ENCODE data around the gene TLCD5. TPM values are rescaled to one million over a fixed set of nuclear protein-coding genes. Genes with fewer than 3 reads are reported as not detected.

Gene TLCD5
- total RNA-seq, 1 experiment from 2014 or later: 7.3 TPM

DNA sequence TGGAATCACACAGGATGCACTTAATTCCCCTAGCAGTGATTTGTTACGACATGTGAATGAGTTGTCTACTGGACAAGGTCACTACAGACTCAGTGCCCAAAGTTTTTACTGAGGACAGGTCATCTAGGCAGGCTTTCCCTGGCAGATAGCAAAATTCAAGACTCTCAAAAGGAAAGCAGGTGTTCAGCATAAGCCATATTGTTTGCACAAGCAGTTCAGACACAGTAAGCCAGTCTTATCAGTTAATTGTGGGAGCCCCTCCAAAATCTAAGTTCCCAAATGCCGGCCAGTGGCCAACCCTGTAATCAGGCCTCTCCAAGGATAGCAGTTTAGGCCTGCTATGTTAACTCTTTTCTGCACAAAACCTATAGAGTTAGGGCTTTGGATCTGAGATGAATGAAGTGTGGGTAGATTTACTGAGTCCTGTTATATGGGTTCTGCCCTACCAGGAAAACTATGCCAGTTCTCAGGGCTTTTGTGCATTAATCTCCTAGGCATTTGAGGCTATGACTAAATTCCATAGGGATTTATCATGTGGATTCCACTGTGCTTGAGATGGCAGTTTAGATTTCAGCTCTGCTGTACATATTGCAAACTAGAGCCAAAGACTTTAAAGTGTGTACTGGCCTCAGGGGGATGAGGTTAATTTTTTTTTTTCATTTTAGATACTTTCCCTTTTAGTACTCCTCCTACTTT is 6.3 kb downstream of the TLCD5 start:
- peaks cover 36% of the 10 kb centered on the region for H3K36me3 ChIP-seq

DNA sequence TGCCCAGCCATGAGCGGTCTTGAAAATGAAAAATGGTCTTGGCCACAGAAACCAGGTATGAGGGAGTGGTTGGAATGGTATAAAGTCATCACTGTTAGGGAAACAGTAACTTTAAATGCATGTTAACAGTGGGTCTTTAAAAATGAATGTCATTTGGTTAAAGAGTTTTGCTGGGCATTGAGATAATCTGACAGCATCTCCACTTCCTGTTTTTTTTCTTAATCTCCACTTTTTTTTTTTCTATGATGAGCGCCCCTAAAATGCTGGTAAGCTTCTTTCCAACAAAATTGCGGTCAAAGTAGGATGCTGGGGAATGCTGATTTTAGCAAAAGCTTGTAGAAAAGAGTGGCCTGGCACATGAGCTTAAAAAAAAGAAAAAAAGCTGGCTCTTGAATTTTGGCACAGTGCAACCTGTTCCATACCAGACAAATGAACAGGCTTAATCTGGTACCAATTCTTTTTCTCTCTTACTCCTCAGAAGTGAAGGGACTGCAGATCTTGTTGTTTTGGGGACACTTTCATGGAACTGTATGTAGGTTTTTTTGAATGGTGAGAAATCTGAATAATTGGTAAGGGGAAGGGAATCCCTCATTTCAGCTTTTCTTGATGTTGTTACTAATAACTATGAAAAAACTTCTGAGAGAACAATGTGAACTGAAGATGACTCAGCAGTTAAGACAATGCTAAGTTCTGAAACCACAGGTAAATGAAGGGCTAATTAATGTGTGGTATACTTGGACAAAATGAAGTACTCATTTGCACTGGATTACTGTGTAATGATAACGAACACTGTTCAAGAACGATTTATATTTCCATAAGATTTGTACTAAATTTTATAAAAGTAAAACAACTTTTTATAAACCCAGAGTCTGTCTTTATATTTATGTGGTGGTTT is 8.0 kb downstream of the TLCD5 start:
- peak; percentile 11 for DNase-seq
- no peaks in the 10 kb centered on the region for H3K27me3 ChIP-seq

More for the DNA sequence above, 6.3 kb downstream of the TLCD5 start:
- DNase-seq: peak; percentile 47
- Histone ChIP-seq H3K27me3 (no peaks in the 10 kb centered on the region), H3K4me3 (no peak overlapping the region), H3K9me3 (no peaks in the 10 kb centered on the region)

DNA sequence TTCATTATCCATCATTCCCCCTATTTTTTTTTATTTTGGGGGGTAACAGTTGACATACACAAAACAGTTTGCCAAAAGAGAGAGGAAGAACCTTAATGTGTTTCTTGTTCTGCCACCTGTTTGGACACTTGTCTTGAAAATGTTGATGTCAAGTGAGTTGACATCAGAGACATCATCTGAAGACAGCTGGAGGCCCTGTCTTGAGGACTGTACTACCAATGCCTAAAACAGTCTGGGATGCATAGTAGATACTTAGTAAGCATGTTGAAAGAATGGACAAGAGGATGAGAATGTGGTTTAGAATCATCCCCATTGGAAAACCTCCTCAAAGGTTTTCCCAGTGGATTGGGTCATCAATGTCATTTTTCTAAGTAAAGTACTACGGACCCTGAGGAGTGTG is 8.7 kb downstream of the TLCD5 start:
- H3K36me3 ChIP-seq: peaks cover 23% of the 10 kb centered on the region
- DNase-seq: no peak
- no peak overlapping the region for H3K4me3 ChIP-seq
- no peaks in the 10 kb centered on the region for H3K9me3 ChIP-seq
- no peaks in the 10 kb centered on the region for H3K27me3 ChIP-seq

More for the DNA sequence above, 8.0 kb downstream of the TLCD5 start:
- Histone ChIP-seq H3K4me3 (no peak overlapping the region), H3K9me3 (no peaks in the 10 kb centered on the region), H3K36me3 (peaks cover 26% of the 10 kb centered on the region)

DNA sequence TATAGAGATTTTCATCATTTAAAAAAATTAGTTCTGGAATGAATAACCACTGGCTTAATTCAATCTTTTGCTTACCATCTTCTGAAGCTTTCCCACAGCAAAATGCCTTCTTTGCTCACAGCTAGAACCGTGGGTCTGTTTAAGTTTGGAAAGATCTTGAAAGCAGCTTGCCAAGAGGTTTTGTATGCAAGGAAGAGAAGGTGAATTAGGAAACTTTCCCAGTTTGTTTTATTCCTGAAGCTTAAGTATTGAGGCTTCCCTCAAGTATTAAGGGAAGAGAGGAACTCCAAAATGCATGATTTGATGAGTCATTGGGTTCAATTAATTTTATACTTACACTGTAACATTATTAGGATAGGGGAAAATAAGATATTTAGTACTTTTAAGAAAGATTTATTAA is 9.2 kb downstream of the TLCD5 start:
- DNase-seq: no peak
- Histone ChIP-seq H3K27me3 (no peaks in the 10 kb centered on the region), H3K9me3 (no peaks in the 10 kb centered on the region), H3K36me3 (peaks cover 20% of the 10 kb centered on the region), H3K4me3 (no peak overlapping the region)

DNA sequence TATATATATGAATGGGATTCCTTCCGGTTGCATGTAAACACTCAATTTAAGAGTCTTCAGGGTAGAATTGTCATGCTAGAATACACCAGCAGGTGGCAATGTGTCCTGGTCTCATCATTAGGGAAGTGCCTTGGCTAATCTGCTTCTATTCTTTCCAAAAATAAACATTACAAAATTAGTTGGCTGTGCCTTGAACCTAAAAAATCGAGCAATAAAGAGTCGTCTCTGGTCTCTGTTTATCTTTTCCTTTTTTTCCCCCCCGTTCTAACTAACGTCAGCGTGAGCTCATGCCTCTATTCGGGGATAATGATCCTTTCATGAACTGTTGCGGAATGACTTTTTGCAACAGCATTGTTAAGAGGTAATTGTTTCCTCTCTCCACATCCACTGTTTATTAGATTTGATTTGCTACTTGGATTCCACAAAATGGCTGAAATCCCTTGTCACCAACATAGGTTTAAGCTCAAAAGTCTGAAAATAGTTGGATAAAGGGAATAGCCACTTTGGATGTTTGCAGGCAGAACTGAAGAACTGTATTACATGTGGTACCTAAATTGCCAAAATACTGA is 9.9 kb downstream of the TLCD5 start:
- peak overlapping the region; percentile 77 for H3K4me3 ChIP-seq
- peaks cover 14% of the 10 kb centered on the region for H3K36me3 ChIP-seq

DNA sequence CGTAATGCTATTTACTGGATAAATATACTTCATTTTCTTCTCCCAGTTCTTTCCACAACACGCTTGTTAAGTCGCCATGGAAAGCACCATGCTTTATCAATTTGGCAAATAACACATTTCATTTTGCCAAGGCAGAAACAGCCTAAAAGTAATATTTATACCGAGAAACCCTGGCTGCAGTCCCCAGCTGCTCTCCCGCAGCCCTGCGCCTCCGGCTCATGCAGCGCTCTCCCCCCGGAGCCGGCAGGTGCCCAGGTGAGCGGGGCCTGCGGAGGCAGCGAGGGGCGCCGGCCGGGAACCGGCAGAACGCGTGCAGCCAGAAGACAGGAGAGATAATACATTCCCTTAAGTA is 10.4 kb downstream of the TLCD5 start:
- Histone ChIP-seq H3K9me3 (no peaks in the 10 kb centered on the region), H3K36me3 (peaks cover 8% of the 10 kb centered on the region)
- DNase-seq: no peak

More for the DNA sequence above, 9.9 kb downstream of the TLCD5 start:
- no peaks in the 10 kb centered on the region for H3K27me3 ChIP-seq
- DNase-seq: peak; percentile 48
- H3K9me3 ChIP-seq: no peaks in the 10 kb centered on the region

DNA sequence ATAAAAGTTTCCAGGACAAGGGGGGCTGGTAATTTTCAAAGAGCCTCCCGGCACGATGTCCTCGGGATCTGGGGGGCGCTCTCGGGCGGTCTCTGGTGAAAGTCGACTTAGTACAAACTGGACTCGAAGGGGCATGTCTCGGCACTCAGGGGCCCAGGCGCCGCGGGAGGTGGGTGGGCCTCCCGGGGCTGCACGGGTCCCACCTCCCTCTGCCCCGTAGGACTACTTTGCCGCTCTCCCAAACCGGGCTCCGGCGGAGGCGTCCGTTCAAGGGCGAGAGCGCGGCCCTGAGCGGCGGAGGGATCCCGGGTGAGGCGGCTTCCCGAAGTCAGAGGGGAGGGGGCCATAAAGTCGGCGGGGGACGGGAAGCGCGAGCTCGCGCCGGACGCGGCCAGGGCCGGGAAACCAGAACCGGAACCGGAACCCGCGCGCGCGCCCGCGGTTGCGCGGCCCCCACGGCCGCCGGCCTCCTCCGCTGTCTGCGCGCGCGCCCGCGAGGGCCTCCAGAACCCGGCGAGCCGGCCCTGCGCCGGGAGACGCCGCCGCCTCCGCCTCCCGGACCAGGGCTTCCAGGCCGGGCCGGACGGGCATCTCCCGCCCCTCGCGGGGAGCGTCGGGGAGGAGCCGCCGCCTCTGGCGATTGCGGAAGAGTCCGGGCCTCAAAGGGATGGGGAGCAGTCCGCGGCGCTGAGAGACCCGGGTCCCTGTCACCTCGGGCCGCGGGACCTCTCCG is 11.0 kb downstream of the TLCD5 start, which contains the start of gene ARHGEF12:
Gene ARHGEF12 (plus strand): TSS at position 506 of the 733 bp plus-strand sequence. CDS start 831 bp downstream, outside the sequence.
- DNase-seq: peak; percentile 98
- Histone ChIP-seq H3K9me3 (no peaks in the 10 kb centered on the region), H3K27me3 (no peaks in the 10 kb centered on the region), H3K36me3 (peaks cover 4% of the 10 kb centered on the region), H3K4me3 (peak within 1 kb of the TSS; percentile 77)

More for the DNA sequence above, 10.4 kb downstream of the TLCD5 start:
- Histone ChIP-seq H3K27me3 (no peaks in the 10 kb centered on the region), H3K4me3 (peak overlapping the region; percentile 77)

DNA sequence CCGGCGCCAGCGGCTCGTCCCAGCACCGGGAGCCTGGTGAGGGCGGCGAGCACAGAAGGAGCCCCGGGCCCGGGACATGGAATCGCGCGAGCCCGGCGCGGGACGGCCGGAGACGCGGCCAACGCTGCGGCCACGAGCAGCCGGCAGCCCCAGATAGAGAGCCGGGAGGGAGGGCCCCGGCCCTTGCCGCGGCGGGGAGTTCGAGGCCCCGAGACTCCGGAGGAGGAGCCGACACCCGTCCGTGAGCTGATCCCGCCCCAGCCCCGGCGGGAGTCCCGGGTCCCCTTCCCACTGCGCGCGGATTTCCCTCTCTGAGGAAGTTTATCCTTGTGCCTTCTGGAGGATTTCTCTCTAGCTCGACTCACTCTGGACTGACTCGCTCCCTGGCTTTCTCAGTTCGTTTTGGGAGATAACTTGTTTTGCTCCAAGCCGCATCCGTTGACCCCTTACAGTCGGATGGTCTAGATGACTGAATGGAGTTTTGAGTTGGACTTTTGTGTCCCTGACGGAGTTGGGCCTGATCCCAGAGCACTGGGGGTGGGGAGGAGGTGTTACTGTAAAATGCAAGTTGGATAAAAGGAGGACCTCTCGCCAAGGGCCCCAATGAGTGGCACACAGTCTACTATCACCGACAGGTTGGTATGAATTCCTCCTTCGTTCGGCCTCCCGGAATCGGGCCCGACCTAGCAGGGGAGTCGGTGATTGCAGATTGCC is 11.7 kb downstream of the TLCD5 start:
- Histone ChIP-seq H3K9me3 (no peaks in the 10 kb centered on the region), H3K4me3 (peak overlapping the region; percentile 77), H3K27me3 (no peaks in the 10 kb centered on the region), H3K36me3 (peaks cover 4% of the 10 kb centered on the region)
- DNase-seq: peak; percentile 58

DNA sequence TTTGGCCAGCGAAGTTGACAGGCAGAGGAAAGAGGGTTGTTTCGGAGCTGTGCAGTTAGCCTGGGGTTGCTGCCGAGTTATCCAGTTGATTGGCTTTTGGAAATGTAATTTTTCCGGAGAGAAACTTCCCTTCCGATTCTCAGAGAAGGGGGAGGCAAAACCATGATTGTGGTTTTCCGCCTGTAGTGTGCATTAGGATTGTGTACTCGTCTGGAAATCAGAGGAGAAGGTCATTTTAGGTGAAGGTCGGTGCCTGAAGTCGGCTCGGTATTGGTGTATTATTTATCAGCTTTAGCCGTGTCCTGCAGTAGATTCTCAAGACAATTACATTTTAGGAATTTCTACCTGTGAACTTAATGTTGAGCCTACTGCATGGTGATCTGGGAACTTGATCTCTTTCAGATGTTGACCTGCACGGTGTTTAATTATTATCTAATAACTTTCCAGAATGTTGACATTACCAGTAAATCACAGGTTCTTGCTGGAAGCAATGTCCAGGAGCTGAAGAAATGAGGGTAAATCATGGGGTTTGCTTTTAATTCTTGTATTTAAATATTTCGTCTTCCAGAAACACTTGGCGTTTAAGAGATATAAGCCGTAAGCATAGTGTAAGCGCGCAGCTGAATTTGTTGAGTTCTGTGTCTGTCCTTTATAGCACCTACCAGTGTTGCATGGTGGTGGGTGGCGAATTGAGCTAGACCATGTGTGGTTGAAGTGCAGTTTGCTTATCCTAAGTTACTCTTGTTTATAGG is 12.4 kb downstream of the TLCD5 start:
- peaks cover 8% of the 10 kb centered on the region for H3K36me3 ChIP-seq
- H3K27me3 ChIP-seq: no peaks in the 10 kb centered on the region
- H3K9me3 ChIP-seq: peaks cover 3% of the 10 kb centered on the region; the same call in 1 of the 2 replicates
- no peak for DNase-seq
- peak overlapping the region; percentile 77 for H3K4me3 ChIP-seq

DNA sequence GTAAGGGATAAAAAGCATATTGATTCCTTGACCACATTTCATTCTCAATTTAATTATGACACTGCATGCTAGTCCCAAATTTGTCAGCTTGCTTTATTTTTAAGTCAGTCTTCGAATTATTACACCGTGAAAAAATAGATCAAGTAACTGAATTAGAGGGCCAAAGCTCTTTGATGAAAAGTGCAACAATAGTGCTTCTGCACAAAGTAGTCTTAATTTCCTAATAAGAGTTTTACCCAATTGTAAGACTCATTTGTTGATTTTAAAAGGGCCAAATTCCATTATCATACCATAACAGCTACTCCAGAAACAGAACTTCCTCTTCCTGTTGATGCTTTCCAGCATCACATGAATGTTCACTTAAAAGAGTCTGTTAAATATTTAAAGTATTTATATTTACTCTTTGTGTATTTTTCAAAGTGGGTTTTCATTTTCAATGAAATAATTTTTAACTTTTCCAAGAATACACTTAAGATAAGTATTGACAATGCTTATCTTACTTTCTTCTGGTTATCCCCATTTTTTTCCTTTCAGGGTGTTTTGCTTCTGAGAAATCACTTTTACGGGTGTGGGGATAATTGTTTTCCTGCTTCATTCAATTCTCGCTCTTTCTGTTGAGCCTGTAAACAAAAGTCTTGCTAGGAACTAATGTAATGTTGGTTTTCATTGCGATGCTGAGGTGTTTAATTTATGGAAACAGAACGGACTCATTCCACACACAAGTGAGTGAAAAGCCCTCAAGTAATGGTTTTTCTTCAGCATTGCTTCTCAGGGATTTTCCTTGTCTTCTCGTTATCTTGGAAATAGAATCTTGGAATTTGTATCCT is 13.2 kb downstream of the TLCD5 start:
- Histone ChIP-seq H3K27me3 (no peaks in the 10 kb centered on the region), H3K36me3 (peaks cover 8% of the 10 kb centered on the region), H3K4me3 (peak overlapping the region; percentile 77), H3K9me3 (peaks cover 3% of the 10 kb centered on the region; the same call in 1 of the 2 replicates)
- DNase-seq: no peak

DNA sequence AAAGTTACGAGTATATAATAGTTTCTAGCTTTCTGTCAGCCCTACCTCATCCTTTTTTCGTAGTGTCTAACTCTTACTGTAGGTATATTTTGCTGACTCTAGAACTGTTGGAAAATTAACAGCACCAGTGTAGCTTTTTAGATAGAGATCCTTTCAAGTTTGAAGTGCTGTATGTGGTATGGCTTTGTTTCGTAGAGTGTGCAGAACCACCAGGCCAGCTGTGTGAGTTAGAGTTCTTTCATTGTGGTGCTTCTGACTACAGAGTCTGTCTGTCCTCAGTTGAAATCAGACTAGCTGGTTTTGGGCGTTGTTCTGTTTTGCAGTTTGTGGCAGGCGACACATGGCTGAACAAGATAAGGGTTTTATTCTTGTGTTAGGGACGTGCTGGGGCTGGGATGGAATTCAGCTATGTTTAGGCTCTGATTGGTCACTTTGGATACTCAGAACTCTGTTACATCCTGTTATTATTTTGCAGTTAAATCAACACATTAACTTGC is 14.3 kb downstream of the TLCD5 start:
- H3K27me3 ChIP-seq: no peaks in the 10 kb centered on the region
- H3K4me3 ChIP-seq: peak overlapping the region; percentile 77
- DNase-seq: no peak
- H3K36me3 ChIP-seq: peaks cover 4% of the 10 kb centered on the region; the same call in 1 of the 2 replicates
- peaks cover 3% of the 10 kb centered on the region; the same call in 1 of the 2 replicates for H3K9me3 ChIP-seq

DNA sequence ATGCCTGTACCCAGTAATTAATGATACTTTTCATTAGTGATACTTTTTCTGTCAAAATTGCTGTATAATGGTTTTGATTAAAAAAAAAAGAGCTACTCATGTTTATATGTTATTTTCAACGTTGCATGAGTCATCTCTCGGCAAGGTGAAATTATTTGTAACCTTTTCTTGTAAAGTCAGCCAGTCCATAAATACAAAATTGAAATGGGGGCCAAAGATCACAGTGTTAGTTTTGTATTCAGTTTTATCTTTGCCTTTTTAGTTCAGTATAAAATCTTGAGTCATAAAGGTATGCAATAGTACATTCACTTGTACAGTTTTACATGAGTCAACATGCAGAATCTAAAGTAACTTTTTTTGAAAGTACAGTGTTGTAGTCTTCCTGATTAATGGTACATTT is 15.4 kb downstream of the TLCD5 start:
- H3K9me3 ChIP-seq: peaks cover 3% of the 10 kb centered on the region; the same call in 1 of the 2 replicates
- no peak overlapping the region for H3K4me3 ChIP-seq
- no peak for DNase-seq

DNA sequence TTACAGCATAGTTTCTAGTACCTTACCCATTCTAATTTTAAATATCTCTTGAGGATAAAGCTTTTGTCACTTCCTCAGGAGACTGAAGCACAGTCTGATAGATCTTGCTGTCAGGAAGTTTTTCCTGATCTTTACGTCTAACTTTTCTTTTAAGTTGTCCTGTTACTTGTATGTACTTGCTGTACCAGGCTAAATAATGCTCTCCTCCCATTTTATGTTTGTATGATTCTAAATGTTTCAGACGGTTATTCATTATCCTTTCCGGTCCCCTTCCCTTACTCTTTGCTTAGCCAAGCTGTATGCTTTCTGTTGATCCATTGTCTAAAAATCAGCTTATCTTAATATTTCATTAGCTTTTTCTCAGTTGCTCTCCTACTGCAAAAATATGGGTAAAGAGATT is 17.1 kb downstream of the TLCD5 start:
- H3K9me3 ChIP-seq: peaks cover 3% of the 10 kb centered on the region; the same call in 1 of the 2 replicates
- no peaks in the 10 kb centered on the region for H3K27me3 ChIP-seq
- no peak overlapping the region for H3K4me3 ChIP-seq
- H3K36me3 ChIP-seq: peaks cover 4% of the 10 kb centered on the region; the same call in 1 of the 2 replicates
- no peak for DNase-seq

More for the DNA sequence above, 15.4 kb downstream of the TLCD5 start:
- Histone ChIP-seq H3K27me3 (no peaks in the 10 kb centered on the region), H3K36me3 (peaks cover 4% of the 10 kb centered on the region; the same call in 1 of the 2 replicates)

DNA sequence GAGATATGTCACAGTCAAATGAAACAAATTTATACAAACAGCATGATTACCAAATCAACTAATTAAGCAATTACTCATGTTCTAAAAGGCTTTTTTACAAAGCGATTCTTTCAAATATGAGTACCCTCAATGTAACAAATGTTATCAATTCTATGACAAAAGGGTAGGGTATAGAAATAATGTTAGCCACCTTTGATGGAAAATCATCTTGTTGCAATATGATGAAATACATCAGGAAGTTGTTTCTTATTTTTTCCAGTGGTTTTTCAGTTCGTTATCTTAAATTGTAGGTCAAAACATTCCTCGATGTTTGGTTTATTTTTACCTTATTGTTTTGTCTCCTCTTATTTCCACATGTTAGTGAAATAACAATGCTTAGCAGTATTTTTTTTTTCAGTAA is 17.6 kb downstream of the TLCD5 start:
- Histone ChIP-seq H3K4me3 (no peak overlapping the region), H3K9me3 (peaks cover 3% of the 10 kb centered on the region; the same call in 1 of the 2 replicates), H3K27me3 (no peaks in the 10 kb centered on the region), H3K36me3 (peaks cover 4% of the 10 kb centered on the region; the same call in 1 of the 2 replicates)
- no peak for DNase-seq
